IMR-90 (cell line): ENCODE measurements around the gene B3GAT3. TPM values are rescaled to one million over a fixed set of nuclear protein-coding genes. Genes with fewer than 3 reads are reported as not detected.

Source experiments
- ATAC-seq: fragments of 200-7000 bp; cut with Tn5 transposase; 2 replicates; pipeline ENCODE4 v1.9.1; 2020; ENCODE audit warnings: low read depth, mild to moderate bottlenecking, moderate library complexity
- BruUV-seq: library from RNA; stranded (reverse); fragments of 400-500 nt; replicated peaks from 2 replicates; lab custom pipeline; 2021; lab: Mats Ljungman, UMichigan
- CTCF ChIA-PET: fragments of 300-600 bp; formaldehyde crosslinking; extraction: SDS; loops from one replicate; lab custom pipeline; 2021; ENCODE audit warnings: antibody characterized with exemption; lab: Yijun Ruan, JAX
- POLR2A ChIA-PET: fragments of 300-600 bp; sonication (Branson Sonifier 250); formaldehyde crosslinking; loops from one replicate; lab custom pipeline; 2022; ENCODE audit warnings: antibody characterized with exemption; ENCODE audit not compliant: unreplicated experiment; lab: Charles Lee
- DNase-seq: peaks from one replicate; pipeline ENCODE4 v3.0.0; 2013
- H2AFZ ChIP-seq: replicated peaks from 2 replicates; pipeline ENCODE3; 2013; ENCODE audit warnings: low read length, mild to moderate bottlenecking; ENCODE audit not compliant: poor library complexity
- H2AK5ac ChIP-seq: 2 replicates; pipeline ENCODE4 v1.6.1; 2013; ENCODE audit warnings: low read depth, low read length, inconsistent platforms
- H2AK9ac ChIP-seq: replicated peaks from 2 replicates; pipeline ENCODE3; 2013; ENCODE audit warnings: mild to moderate bottlenecking, low read depth, low read length, moderate library complexity; ENCODE audit not compliant: poor library complexity
- H2BK120ac ChIP-seq: 2 replicates; pipeline ENCODE4 v1.6.1; 2013; ENCODE audit warnings: low read depth, low read length, inconsistent platforms
- H2BK15ac ChIP-seq: 3 replicates; pipeline ENCODE4 v1.6.1; 2013; ENCODE audit warnings: low read depth, low read length, inconsistent platforms
- H2BK20ac ChIP-seq: 2 replicates; pipeline ENCODE4 v1.6.1; 2013; ENCODE audit warnings: low read depth, mild to moderate bottlenecking, inconsistent platforms, low read length, moderate library complexity
- H2BK5ac ChIP-seq: 2 replicates; pipeline ENCODE4 v1.6.1; 2013; ENCODE audit warnings: mild to moderate bottlenecking, low read depth, low read length, inconsistent platforms; ENCODE audit not compliant: poor library complexity, severe bottlenecking
- H3K14ac ChIP-seq: replicated peaks from 2 replicates; pipeline ENCODE4 v1.6.1; 2013; ENCODE audit warnings: low read depth, low read length, inconsistent platforms
- H3K18ac ChIP-seq: 2 replicates; pipeline ENCODE4 v1.6.1; 2013; ENCODE audit warnings: low read depth, low read length, control low read depth
- H3K23ac ChIP-seq: 2 replicates; pipeline ENCODE4 v1.6.1; 2013; ENCODE audit warnings: low read depth, low read length, inconsistent platforms
- H3K27ac ChIP-seq: 2 replicates; pipeline ENCODE4 v1.5.1; 2013; ENCODE audit warnings: mild to moderate bottlenecking, control low read depth, low read length; ENCODE audit not compliant: insufficient read depth
- H3K27me3 ChIP-seq: 2 replicates; pipeline ENCODE4 v1.6.1; 2013; ENCODE audit warnings: low read length; ENCODE audit not compliant: control insufficient read depth, insufficient read depth
- H3K36me3 ChIP-seq: 2 replicates; pipeline ENCODE4 v1.6.1; 2013; ENCODE audit warnings: low read length, mixed read lengths; ENCODE audit not compliant: control insufficient read depth, insufficient read depth
- H3K4ac ChIP-seq: 2 replicates; pipeline ENCODE4 v1.6.1; 2013; ENCODE audit warnings: low read depth, low read length, inconsistent platforms
- H3K4me1 ChIP-seq: 2 replicates; pipeline ENCODE4 v1.6.1; 2013; ENCODE audit warnings: low read length, mixed read lengths; ENCODE audit not compliant: control insufficient read depth, insufficient read depth
- H3K4me2 ChIP-seq: 2 replicates; pipeline ENCODE4 v1.6.1; 2013; ENCODE audit warnings: low read depth, mild to moderate bottlenecking, control low read depth, low read length, moderate library complexity
- H3K4me3 ChIP-seq: 2 replicates; pipeline ENCODE4 v1.5.1; 2013; ENCODE audit warnings: low read depth, mild to moderate bottlenecking, control low read depth, low read length, moderate library complexity; ENCODE audit not compliant: insufficient read depth
- H3K56ac ChIP-seq: 2 replicates; pipeline ENCODE4 v1.6.1; 2013; ENCODE audit warnings: low read length, inconsistent platforms; ENCODE audit not compliant: insufficient read depth; ENCODE audit errors: extremely low read depth
- H3K79me1 ChIP-seq, 2 experiments: 2 replicates each; pipeline ENCODE4 v1.6.1; 2013; ENCODE audit warnings: low read length in 2 of 2, inconsistent platforms in 1 of 2, low read depth in 1 of 2
- H3K9ac ChIP-seq: 2 replicates; pipeline ENCODE4 v1.6.1; 2013; ENCODE audit warnings: low read depth, low read length, control low read depth
- H3K9me1 ChIP-seq: 2 replicates; pipeline ENCODE4 v1.6.1; 2013; ENCODE audit warnings: low read length, inconsistent platforms; ENCODE audit not compliant: insufficient read depth
- H3K9me3 ChIP-seq: 2 replicates; pipeline ENCODE4 v1.6.1; 2013; ENCODE audit warnings: low read length; ENCODE audit not compliant: control insufficient read depth, insufficient read depth
- H4K20me1 ChIP-seq: 2 replicates; pipeline ENCODE4 v1.6.1; 2013; ENCODE audit warnings: low read length, inconsistent platforms; ENCODE audit not compliant: insufficient read depth
- H4K5ac ChIP-seq: 2 replicates; pipeline ENCODE4 v1.6.1; 2013; ENCODE audit warnings: mild to moderate bottlenecking, low read depth, low read length, control low read depth
- H4K8ac ChIP-seq, 2 experiments: 2 replicates each; pipeline ENCODE4 v1.6.1; 2013; ENCODE audit warnings: low read depth in 2 of 2, low read length in 2 of 2, control low read depth in 1 of 2, inconsistent platforms in 1 of 2
- H4K91ac ChIP-seq: 2 replicates; pipeline ENCODE4 v1.6.1; 2013; ENCODE audit warnings: low read depth, low read length, inconsistent platforms; ENCODE audit not compliant: insufficient read depth
- CTCF ChIP-seq: conservative IDR thresholded peaks from 2 replicates; pipeline ENCODE4 v1.5.1; 2012; ENCODE audit warnings: mild to moderate bottlenecking, low read depth, low read length, improper control_type of control experiment
- MAFK ChIP-seq: IDR thresholded peaks from 2 replicates; pipeline ENCODE4 v1.6.1; 2012; ENCODE audit warnings: low read depth, low read length, improper control_type of control experiment
- MAZ ChIP-seq: IDR thresholded peaks from 2 replicates; pipeline ENCODE4 v1.6.1; 2012; ENCODE audit warnings: low read depth, mild to moderate bottlenecking, low read length, improper control_type of control experiment, moderate library complexity, borderline replicate concordance
- MXI1 ChIP-seq: IDR thresholded peaks from 2 replicates; pipeline ENCODE4 v1.6.1; 2012; ENCODE audit warnings: low read depth, mild to moderate bottlenecking, low read length, moderate library complexity, borderline replicate concordance
- RAD21 ChIP-seq: IDR thresholded peaks from 2 replicates; pipeline ENCODE4 v1.6.1; 2012; ENCODE audit warnings: low read length, improper control_type of control experiment
- SMC3 ChIP-seq: fragments of 150-350 bp; IDR thresholded peaks from 2 replicates; pipeline ENCODE4 v1.6.1; 2016; ENCODE audit warnings: low read depth, mild to moderate bottlenecking, antibody characterized with exemption, low read length, moderate library complexity
- WGBS, 2 experiments: methylation state at CpG; one replicate each; pipeline versions ENCODE4 v1.1.5 to v1.1.7; 2013; ENCODE audit warnings: missing lambda C conversion rate in 2 of 2; ENCODE audit not compliant: insufficient read length in 1 of 2; ENCODE audit errors: extremely low coverage in 2 of 2; 5-methylcytosine and 5-hydroxymethylcytosine counted together
- dilution Hi-C: fragments of 300-500 bp; cut with HindIII; formaldehyde crosslinking; loops from one replicate; pipeline ENCODE4 v1.14.3; 2018; ENCODE audit warnings: low sequenced_read_pairs; ENCODE audit not compliant: unreplicated experiment
- in situ Hi-C: fragments of 300-500 bp; cut with MboI; formaldehyde crosslinking; loops from 3 replicates; pipeline ENCODE4 v1.14.3; 2019; ENCODE audit warnings: low sequenced_read_pairs, inconsistent platforms, mixed read lengths
- intact Hi-C: fragments of 100-400 bp; cut with micrococcal nuclease; formaldehyde crosslinking; loops from 2 replicates; pipeline ENCODE4 v1.10.0; 2022
- polyA plus RNA-seq, 3 experiments: library from polyadenylated mRNA; depleted of rRNA; stranded (reverse); fragments of >200 nt; gene quantifications; 2 replicates each; pipeline ENCODE4 v1.2.3, GENCODE V29; 2012; ENCODE audit warnings: low replicate concordance in 1 of 3
- total RNA-seq: library from RNA; depleted of rRNA; stranded (reverse); fragments of >200 nt; gene quantifications from 2 replicates; pipeline ENCODE4 v1.2.3, GENCODE V29; 2012

Gene B3GAT3
- total and polyA plus RNA-seq, 2 of the 4 experiments (the other 2 are of a cell fraction): 10.4 to 38.4 TPM

DNA sequence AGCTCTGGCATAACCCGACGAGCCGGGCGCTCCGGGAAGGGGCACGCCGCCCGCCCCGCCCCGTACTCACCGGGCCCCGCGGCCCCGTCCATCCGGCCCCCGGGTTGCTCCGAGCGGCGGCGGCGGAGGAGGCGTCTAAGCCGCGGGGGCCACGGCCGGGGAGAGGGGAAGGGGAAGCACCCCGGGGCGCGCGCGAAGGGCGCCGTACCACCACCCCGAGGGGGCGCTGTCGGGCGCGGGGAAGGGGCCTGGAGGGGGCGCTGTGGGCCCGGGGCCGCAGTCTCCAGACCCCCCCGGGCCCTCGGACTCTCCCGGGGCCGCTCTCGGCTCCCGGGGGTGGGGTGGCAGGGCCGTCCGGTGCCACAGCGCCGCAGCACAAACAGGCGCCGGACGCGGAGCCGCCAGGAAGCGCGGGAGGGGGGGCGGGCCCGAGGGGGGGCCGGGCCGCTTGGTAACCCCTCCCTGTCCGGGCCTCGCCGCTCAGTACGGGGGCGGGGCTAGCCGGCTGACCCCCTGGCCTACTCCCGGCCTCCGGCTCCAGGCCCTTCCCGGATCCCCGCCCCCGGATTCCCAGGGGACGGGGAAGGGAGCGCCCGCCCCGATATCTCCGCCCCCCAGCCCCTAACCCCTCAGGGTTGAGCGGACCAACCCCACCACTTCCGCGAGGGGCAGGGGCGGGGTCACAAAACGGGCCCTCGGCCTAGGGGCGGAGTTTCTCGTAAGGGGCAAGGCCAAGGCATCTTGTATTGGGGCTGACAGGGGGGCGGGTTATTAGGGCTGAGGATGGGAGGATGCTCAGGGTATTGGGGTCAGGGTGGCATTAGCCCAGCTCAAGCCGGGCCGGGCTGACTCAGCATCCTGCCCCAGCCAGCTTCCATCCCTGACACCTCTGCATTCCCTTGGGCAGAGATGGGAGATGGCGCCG, 9.2 kb downstream of the B3GAT3 start, which contains the start of the genes EML3 and ROM1:
Gene EML3, minus strand, starts transcription at position 410 of the 925 bp plus-strand sequence. Its CDS starts 318 bp downstream, at position 92.
Gene ROM1, plus strand, starts transcription at position 892 of the 925 bp plus-strand sequence. Its CDS starts 25 bp downstream, at position 917.
- Histone ChIP-seq H2BK120ac (peak within 1 kb of the TSS; percentile 21; the same call in 1 of the 2 replicates), H3K9ac (peak within 1 kb of the TSS; percentile 76), H2BK15ac (peak within 1 kb of the TSS; percentile 3; the same call in 1 of the 3 replicates), H3K27me3 (no peaks in the 10 kb centered on the region), H2BK20ac (no peak within 1 kb of the TSS), H4K8ac (peak within 1 kb of the TSS; percentile 4 to 88; a peak in 2 of 4 replicates), H3K56ac (peak within 1 kb of the TSS; percentile 54; the same call in 1 of the 2 replicates), H3K14ac (peak within 1 kb of the TSS; percentile 62), H3K9me3 (no peaks in the 10 kb centered on the region), H4K20me1 (peaks cover 11% of the 10 kb centered on the region), H3K18ac (peak within 1 kb of the TSS; percentile 91), H4K5ac (peak within 1 kb of the TSS; percentile 86), H2AK9ac (peak within 1 kb of the TSS; percentile 91), H3K23ac (peak within 1 kb of the TSS; percentile 82), H3K4me2 (peak within 1 kb of the TSS; percentile 98), H3K9me1 (no peaks in the 10 kb centered on the region), H2AFZ (peak within 1 kb of the TSS; percentile 92), H2BK5ac (peak within 1 kb of the TSS; percentile 66), H3K79me1 (peaks cover 16 to 21% of the 10 kb centered on the region in 2 experiments), H2AK5ac (peak within 1 kb of the TSS; percentile 83), H3K36me3 (peaks cover 35% of the 10 kb centered on the region), H3K4ac (peak within 1 kb of the TSS; percentile 79), H3K27ac (peak within 1 kb of the TSS; percentile 70), H3K4me1 (peaks cover 10% of the 10 kb centered on the region), H4K91ac (peak within 1 kb of the TSS; percentile 56), H3K4me3 (peak within 1 kb of the TSS; percentile 78)
- ChIA-PET POLR2A (no interaction called here), CTCF (interaction anchor here (0.6 to 1.9 kb wide), 6 partner anchors 9 to 53 kb away, joined by 3 to 4 read pairs (median 3); partner anchors contain the start of genes B3GAT3, C11orf98, CSKMT and TUT1)
- intact Hi-C loops: loop anchor here (5.0 kb wide), 1 partner anchor 250 kb away; no protein-coding TSS in a partner anchor
- 4% methylated on average over 5 of the region's 91 CpGs; no CpG with 5 or more reads in 1 of the 2 experiments for whole genome bisulfite sequencing, 2 experiments
- peak; percentile 90 for ATAC-seq
- no TSS peak for BruUV-seq
- in situ Hi-C loops: no loop called here
- peak; percentile 63 for DNase-seq
- TF ChIP-seq MAFK: peak; percentile 33; the same call in 1 of the 2 replicates
- TF ChIP-seq RAD21: peak; percentile 36; the same call in 1 of the 2 replicates
- no peak; the same call in 1 of the 2 replicates for TF ChIP-seq MXI1
- peak; percentile 70; the same call in 1 of the 2 replicates for TF ChIP-seq MAZ
- peak; percentile 99 for TF ChIP-seq CTCF
- TF ChIP-seq SMC3: peak; percentile 37; the same call in 1 of the 2 replicates
- dilution Hi-C loops: no loop called here
